Upper lobe of left lung (tissue), 6 donors: Measurements from ENCODE around the gene ZNF750. TPM values are rescaled to one million over a fixed set of nuclear protein-coding genes. Genes with fewer than 3 reads are reported as not detected.
A peak's percentile ranks its signal among the peaks of the same experiment; 100 is the strongest.

ENCODE experiments used
- ATAC-seq, 2 donors: fragments of 200-7000 bp; cut with Tn5 transposase; one replicate each; pipeline ENCODE4 v1.9.1; 2022; ENCODE audit warnings: mild to moderate bottlenecking in 2 of 2, moderate library complexity in 2 of 2; ENCODE audit not compliant: low FRiP score in 2 of 2
- DNase-seq, 2 donors: peaks; one replicate each; pipeline ENCODE4 v3.0.0-alpha.2; 2019 to 2020
- H3K27ac ChIP-seq, 4 donors: fragments of 200-600 bp; sonication (generic); one replicate each; pipeline ENCODE4 v1.5.1; 2016 to 2019
- H3K27me3 ChIP-seq, 4 donors: fragments of 200-600 bp; sonication (generic); one replicate each; pipeline ENCODE4 v1.5.1; 2017 to 2019
- H3K36me3 ChIP-seq, 4 donors: fragments of 200-600 bp; sonication (generic); one replicate each; pipeline ENCODE4 v1.5.1; 2016 to 2019
- H3K4me1 ChIP-seq, 4 donors: fragments of 200-600 bp; sonication (generic); one replicate each; pipeline ENCODE4 v1.5.1; 2018 to 2019
- H3K4me3 ChIP-seq, 4 donors: fragments of 200-600 bp; sonication (generic); one replicate each; pipeline ENCODE4 v1.5.1; 2017 to 2019; ENCODE audit warnings: mild to moderate bottlenecking in 2 of 4, moderate library complexity in 1 of 4
- H3K9me3 ChIP-seq, 4 donors: fragments of 200-600 bp; sonication (generic); one replicate each; pipeline ENCODE4 v1.5.1; 2018 to 2019
- CTCF ChIP-seq, 6 experiments: fragments of 450-650 bp in 4 of 6; fragments of 200-600 bp in 2 of 6; sonication (generic) in 2 of 6; IDR thresholded peaks; one replicate each; pipeline ENCODE4 v1.5.1; 2016 to 2019; ENCODE audit warnings: antibody characterized with exemption in 6 of 6
- EP300 ChIP-seq, 4 donors: sonication (generic); formaldehyde crosslinking; IDR thresholded peaks; one replicate each; pipeline ENCODE4 v1.5.1; 2017; ENCODE audit warnings: antibody characterized with exemption in 4 of 4, control low read depth in 2 of 4
- POLR2A ChIP-seq, 4 donors: fragments of 450-650 bp; IDR thresholded peaks; one replicate each; pipeline ENCODE4 v1.5.1; 2016 to 2017; ENCODE audit warnings: antibody characterized with exemption in 4 of 4, mild to moderate bottlenecking in 2 of 4
- POLR2AphosphoS5 ChIP-seq, 2 donors: sonication (generic); formaldehyde crosslinking; IDR thresholded peaks; one replicate each; pipeline ENCODE4 v1.5.1; 2017; ENCODE audit warnings: antibody characterized with exemption in 2 of 2
- WGBS, 2 donors: methylation state at CpG; one replicate each; pipeline ENCODE4 v1.1.5; 2017 to 2018; 5-methylcytosine and 5-hydroxymethylcytosine counted together
- total RNA-seq, 6 donors: library from RNA; depleted of rRNA in 4 of 6; stranded (reverse); fragments of >200 nt in 4 of 6; gene quantifications; one replicate each; pipeline versions ENCODE4 v1.1.0 to v1.2.1, GENCODE V29; 2016 to 2021
- donor health status: DM: no; HTN: no; CAD: no; lungs with moderate emphysema.
- donor health status: DM: no; HTN: yes; CAD: no; lungs with severe emphysema.

ZNF750 gene
- total RNA-seq, 6 donors from 2014 or later = 2.9 to 14.4 (median 6.9) TPM

- ATAC-seq (peak in 1 of 2 donors; percentile 63), DNase-seq (peak in 1 of 2 donors; percentile 49)
- TF ChIP-seq CTCF (IDR thresholded peaks at IDR 0.05) (no peak), EP300 (IDR thresholded peaks at IDR 0.05) (no peak), POLR2A (IDR thresholded peaks at IDR 0.05) (no peak), POLR2AphosphoS5 (IDR thresholded peaks at IDR 0.05) (peak in 1 of 2 donors; percentile 10)
- Histone ChIP-seq H3K36me3 (peaks cover 0 to 31% (median 11%) of the 10 kb centered on the region in 4 donors), H3K4me3 (no peak overlapping the region), H3K27ac (peak overlapping the region in 3 of 4 donors; percentile 1 to 21 (median 17)), H3K4me1 (peaks cover 0 to 10% (median 5%) of the 10 kb centered on the region in 4 donors), H3K9me3 (no peaks in the 10 kb centered on the region), H3K27me3 (no peaks in the 10 kb centered on the region)
- 75 to 78% methylated on average over 6 to 11 of the region's 11 CpGs for WGBS, 2 donors
Measured at GRCh38 chr17:82866590-82867191, 26.9 kb upstream of the ZNF750 start.

- Histone ChIP-seq H3K27me3 (no peaks in the 10 kb centered on the region), H3K36me3 (peaks cover 0 to 23% (median 8%) of the 10 kb centered on the region in 4 donors), H3K4me3 (no peak overlapping the region), H3K27ac (peak overlapping the region in 2 of 4 donors; percentile 1 to 17), H3K9me3 (no peaks in the 10 kb centered on the region), H3K4me1 (peaks cover 0 to 10% (median 5%) of the 10 kb centered on the region in 4 donors)
- 90% methylated on average over 9 of the region's 9 CpGs for WGBS, 2 donors
- ATAC-seq (no peak), DNase-seq (no peak)
- TF ChIP-seq POLR2AphosphoS5 (IDR thresholded peaks at IDR 0.05) (no peak), CTCF (IDR thresholded peaks at IDR 0.05) (no peak), POLR2A (IDR thresholded peaks at IDR 0.05) (no peak), EP300 (IDR thresholded peaks at IDR 0.05) (no peak)
Measured at GRCh38 chr17:82865774-82866395, 26.1 kb upstream of the ZNF750 start.

GRCh38 chr17:82865274-82865673 lies 25.5 kb upstream of the ZNF750 start:
- no peaks in the 10 kb centered on the region for H3K9me3 ChIP-seq
- H3K27ac ChIP-seq = peak overlapping the region in 1 of 4 donors; percentile 70
- H3K4me3 ChIP-seq = no peak overlapping the region
- H3K36me3 ChIP-seq = peaks cover 0 to 17% (median 2%) of the 10 kb centered on the region in 4 donors
- WGBS, 2 donors = 85 to 86% methylated on average over 17 to 23 of the region's 23 CpGs
- H3K4me1 ChIP-seq = peaks cover 0 to 14% (median 10%) of the 10 kb centered on the region in 4 donors
- ATAC-seq = no peak
- H3K27me3 ChIP-seq = no peaks in the 10 kb centered on the region
- no peak for TF ChIP-seq EP300 (IDR thresholded peaks at IDR 0.05)
- TF ChIP-seq POLR2A (IDR thresholded peaks at IDR 0.05) = no peak
- no peak for TF ChIP-seq POLR2AphosphoS5 (IDR thresholded peaks at IDR 0.05)
- no peak for TF ChIP-seq CTCF (IDR thresholded peaks at IDR 0.05)
- DNase-seq = peak in 1 of 2 donors; percentile 63

GRCh38 chr17:82864713-82865248 lies 25.0 kb upstream of the ZNF750 start:
- H3K27ac ChIP-seq = peak overlapping the region in 2 of 4 donors; percentile 34 to 70
- no peak overlapping the region for H3K4me3 ChIP-seq
- DNase-seq (peak in 1 of 2 donors; percentile 48), ATAC-seq (no peak)
- TF ChIP-seq CTCF (IDR thresholded peaks at IDR 0.05) (no peak), POLR2A (IDR thresholded peaks at IDR 0.05) (no peak), POLR2AphosphoS5 (IDR thresholded peaks at IDR 0.05) (no peak), EP300 (IDR thresholded peaks at IDR 0.05) (no peak)
- peaks cover 2 to 19% (median 15%) of the 10 kb centered on the region in 4 donors for H3K4me1 ChIP-seq
- 72 to 88% methylated on average over 6 to 14 of the region's 16 CpGs for WGBS, 2 donors
- no peaks in the 10 kb centered on the region for H3K27me3 ChIP-seq
- no peaks in the 10 kb centered on the region for H3K9me3 ChIP-seq
- H3K36me3 ChIP-seq = peaks cover 0 to 14% (median 0%) of the 10 kb centered on the region in 4 donors
